NK-92 (cell line): Measurements from ENCODE around the gene ADARB2.
"Not testable (repeated sequence)": the region's sequence is repeated elsewhere in the genome, so short reads cannot be mapped to it uniquely, and the experiment has no call there.

Source experiments
- DNase-seq: peaks from one replicate; lab custom pipeline; 2025; ENCODE audit not compliant: unreplicated experiment; lab: John Stamatoyannopoulos, UW

The ADARB2 gene

GRCh38 chr10:1335642-1336041 is 401.7 kb downstream of the ADARB2 start:
- no peak for DNase-seq

GRCh38 chr10:1333981-1334380 is 403.3 kb downstream of the ADARB2 start:
- DNase-seq, result no peak

- no peak for DNase-seq
Measured at GRCh38 chr10:1331560-1331959, 405.8 kb downstream of the ADARB2 start.

GRCh38 chr10:1329622-1330021 is 407.7 kb downstream of the ADARB2 start:
- no peak for DNase-seq

GRCh38 chr10:1328981-1329614 is 408.2 kb downstream of the ADARB2 start:
- DNase-seq, result no peak

GRCh38 chr10:1328161-1328823 is 409.0 kb downstream of the ADARB2 start:
- DNase-seq, result no peak

- no peak for DNase-seq
Measured at GRCh38 chr10:1327759-1328158, 409.6 kb downstream of the ADARB2 start.

- not testable (repeated sequence) for DNase-seq
Measured at GRCh38 chr10:1326514-1326913, 410.8 kb downstream of the ADARB2 start.

- no peak for DNase-seq
Measured at GRCh38 chr10:1324903-1325302, 412.4 kb downstream of the ADARB2 start.

- DNase-seq, result no peak
Measured at GRCh38 chr10:1323951-1324350, 413.4 kb downstream of the ADARB2 start.

- DNase-seq, result no peak
Measured at GRCh38 chr10:1320739-1321320, 416.5 kb downstream of the ADARB2 start.

- DNase-seq, result no peak
Measured at GRCh38 chr10:1316809-1317143, 420.5 kb downstream of the ADARB2 start.

GRCh38 chr10:1316121-1316808 is 421.1 kb downstream of the ADARB2 start:
- no peak for DNase-seq

- DNase-seq, result no peak
Measured at GRCh38 chr10:1315178-1315577, 422.1 kb downstream of the ADARB2 start.

- DNase-seq, result no peak
Measured at GRCh38 chr10:1311726-1312125, 425.6 kb downstream of the ADARB2 start.

- no peak for DNase-seq
Measured at GRCh38 chr10:1310271-1310789, 427.0 kb downstream of the ADARB2 start.

- no peak for DNase-seq
Measured at GRCh38 chr10:1309617-1310270, 427.6 kb downstream of the ADARB2 start.

- DNase-seq, result no peak
Measured at GRCh38 chr10:1308962-1309616, 428.2 kb downstream of the ADARB2 start.

GRCh38 chr10:1308173-1308961 is 429.0 kb downstream of the ADARB2 start:
- DNase-seq, result no peak

- no peak for DNase-seq
Measured at GRCh38 chr10:1301143-1301542, 436.2 kb downstream of the ADARB2 start.
